ENCODE measurements around the gene CD80. TPM values are rescaled to one million over a fixed set of nuclear protein-coding genes. Genes with fewer than 3 reads are reported as not detected.
"Not testable (repeated sequence)": the region's sequence is repeated elsewhere in the genome, so short reads cannot be mapped to it uniquely, and the experiment has no call there.

The CD80 gene
- total RNA-seq, 1 donor from 2014 or later, result not detected

DNA sequence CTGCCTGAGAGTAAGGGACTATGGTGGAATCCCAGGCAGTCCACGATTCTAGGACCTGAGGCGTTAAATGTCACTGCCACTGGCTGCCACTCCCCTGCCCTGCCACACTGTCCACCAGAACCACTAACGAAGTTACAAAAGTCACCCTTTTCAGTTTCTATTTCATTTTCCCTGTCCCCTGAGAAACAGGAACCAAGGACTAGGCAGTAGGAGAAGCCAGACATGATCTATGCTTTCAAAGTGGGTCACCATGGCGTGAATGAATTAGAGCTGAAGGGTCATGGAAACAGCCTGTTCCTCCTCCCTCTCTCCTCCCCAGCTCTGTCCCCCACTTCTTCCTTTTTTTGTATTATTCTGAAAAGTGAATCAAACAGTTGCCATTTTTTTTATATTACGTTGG lies 10.8 kb upstream of the CD80 start:
- FAIRE-seq (no peak), DNase-seq (ENCODE audit: low read depth) (no peak)
- H3K4me3 ChIP-seq (ENCODE audit: low read depth, low read length), result no peak overlapping the region
- H3K27me3 ChIP-seq (ENCODE audit: control insufficient read depth, insufficient read depth, low read length), result no peaks in the 10 kb centered on the region
- no peaks in the 10 kb centered on the region for H3K36me3 ChIP-seq (ENCODE audit: control insufficient read depth, insufficient read depth, low read length)
- TF ChIP-seq, protein P1, sequence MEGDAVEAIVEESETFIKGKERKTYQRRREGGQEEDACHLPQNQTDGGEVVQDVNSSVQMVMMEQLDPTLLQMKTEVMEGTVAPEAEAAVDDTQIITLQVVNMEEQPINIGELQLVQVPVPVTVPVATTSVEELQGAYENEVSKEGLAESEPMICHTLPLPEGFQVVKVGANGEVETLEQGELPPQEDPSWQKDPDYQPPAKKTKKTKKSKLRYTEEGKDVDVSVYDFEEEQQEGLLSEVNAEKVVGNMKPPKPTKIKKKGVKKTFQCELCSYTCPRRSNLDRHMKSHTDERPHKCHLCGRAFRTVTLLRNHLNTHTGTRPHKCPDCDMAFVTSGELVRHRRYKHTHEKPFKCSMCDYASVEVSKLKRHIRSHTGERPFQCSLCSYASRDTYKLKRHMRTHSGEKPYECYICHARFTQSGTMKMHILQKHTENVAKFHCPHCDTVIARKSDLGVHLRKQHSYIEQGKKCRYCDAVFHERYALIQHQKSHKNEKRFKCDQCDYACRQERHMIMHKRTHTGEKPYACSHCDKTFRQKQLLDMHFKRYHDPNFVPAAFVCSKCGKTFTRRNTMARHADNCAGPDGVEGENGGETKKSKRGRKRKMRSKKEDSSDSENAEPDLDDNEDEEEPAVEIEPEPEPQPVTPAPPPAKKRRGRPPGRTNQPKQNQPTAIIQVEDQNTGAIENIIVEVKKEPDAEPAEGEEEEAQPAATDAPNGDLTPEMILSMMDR (IDR thresholded peaks at IDR 0.05; ENCODE audit: insufficient read depth, low read length, severe bottlenecking), result no peak

GRCh38 chr3:119569156-119569555 lies 9.7 kb upstream of the CD80 start:
- TF ChIP-seq, protein P1 (IDR thresholded peaks at IDR 0.05; ENCODE audit: insufficient read depth, low read length, severe bottlenecking), result no peak
- DNase-seq (ENCODE audit: low read depth), result no peak
- Histone ChIP-seq H3K27me3 (ENCODE audit: control insufficient read depth, insufficient read depth, low read length) (no peaks in the 10 kb centered on the region), H3K4me3 (ENCODE audit: low read depth, low read length) (no peak overlapping the region), H3K36me3 (ENCODE audit: control insufficient read depth, insufficient read depth, low read length) (no peaks in the 10 kb centered on the region)
- FAIRE-seq, result no peak

DNA sequence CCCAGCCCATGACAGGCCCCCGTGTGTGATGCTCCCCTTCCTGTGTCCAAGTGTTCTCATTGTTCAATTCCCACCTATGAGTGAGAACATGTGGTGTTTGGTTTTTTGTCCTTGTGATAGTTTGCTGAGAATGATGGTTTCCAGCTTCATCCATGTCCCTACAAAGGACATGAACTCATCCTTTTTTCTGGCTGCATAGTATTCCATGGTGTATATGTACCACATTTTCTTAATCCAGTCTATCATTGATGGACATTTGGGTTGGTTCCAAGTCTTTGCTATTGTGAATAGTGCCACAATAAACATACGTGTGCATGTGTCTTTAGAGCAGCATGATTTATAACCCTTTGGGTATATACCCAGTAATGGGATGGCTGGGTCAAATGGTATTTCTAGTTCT lies 3.9 kb upstream of the CD80 start:
- H3K36me3 ChIP-seq (ENCODE audit: control insufficient read depth, insufficient read depth, low read length); FAIRE-seq; H3K27me3 ChIP-seq (ENCODE audit: control insufficient read depth, insufficient read depth, low read length); H3K4me3 ChIP-seq (ENCODE audit: low read depth, low read length); DNase-seq (ENCODE audit: low read depth): not testable (repeated sequence)

DNA sequence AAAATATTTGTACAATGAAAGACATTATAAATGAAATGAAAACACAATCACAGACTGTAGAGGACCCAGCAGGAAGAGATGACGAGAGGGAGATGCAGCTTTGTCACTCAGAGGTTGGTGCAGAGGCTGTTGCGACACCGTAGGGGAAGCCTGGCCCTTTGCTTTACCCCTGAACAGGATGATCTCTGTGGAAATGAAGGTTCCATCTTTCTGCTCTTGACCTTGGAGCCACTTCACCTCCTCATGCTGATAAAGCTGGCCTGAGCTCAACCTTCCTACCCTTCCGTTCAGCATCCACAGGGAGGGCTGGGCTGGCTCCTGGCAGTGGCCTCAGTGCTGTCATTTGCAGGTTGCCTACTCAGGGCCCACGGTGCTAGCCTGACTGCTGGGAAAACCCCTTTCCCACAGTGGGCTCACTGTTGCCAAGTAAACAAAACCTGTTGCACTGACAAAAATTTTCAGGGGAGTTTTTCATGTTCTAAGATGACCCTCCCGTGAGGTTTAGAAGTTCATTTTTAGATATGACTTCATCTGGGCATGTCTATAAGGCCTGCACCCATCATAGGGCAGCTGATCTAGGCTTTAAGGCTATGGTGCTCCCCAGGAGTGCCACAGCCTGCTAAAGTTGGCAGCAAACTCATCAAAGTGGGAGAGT lies 3.0 kb upstream of the CD80 start:
- TF ChIP-seq, protein P1 (IDR thresholded peaks at IDR 0.05; ENCODE audit: insufficient read depth, low read length, severe bottlenecking), result no peak
- Histone ChIP-seq H3K4me3 (ENCODE audit: low read depth, low read length) (no peak overlapping the region), H3K27me3 (ENCODE audit: control insufficient read depth, insufficient read depth, low read length) (no peaks in the 10 kb centered on the region), H3K36me3 (ENCODE audit: control insufficient read depth, insufficient read depth, low read length) (no peaks in the 10 kb centered on the region)
- no peak for FAIRE-seq
- DNase-seq (ENCODE audit: low read depth), result no peak

DNA sequence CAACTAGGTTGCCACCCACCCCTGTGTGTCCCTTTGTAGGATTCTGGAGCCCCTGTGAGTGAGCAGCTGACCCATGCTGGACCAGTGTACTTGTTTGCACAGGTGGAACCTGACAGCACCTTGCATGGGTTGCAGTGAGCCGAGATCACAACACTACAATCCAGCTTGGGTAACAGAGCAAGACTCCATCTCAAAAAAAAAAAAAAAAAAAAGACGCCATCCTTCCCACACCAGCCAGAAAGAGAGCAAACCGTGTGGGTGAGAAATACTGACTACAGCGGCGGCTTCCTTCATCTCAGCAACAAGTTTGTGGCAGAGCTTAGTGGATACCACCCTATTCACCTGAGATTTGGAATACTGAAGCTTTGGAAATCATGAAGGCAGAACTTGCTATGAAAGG lies 746 bp upstream of the CD80 start:
- H3K27me3 ChIP-seq (ENCODE audit: control insufficient read depth, insufficient read depth, low read length), result peaks cover 3% of the 10 kb centered on the region
- TF ChIP-seq, protein P1 (IDR thresholded peaks at IDR 0.05; ENCODE audit: insufficient read depth, low read length, severe bottlenecking), result no peak
- H3K4me3 ChIP-seq (ENCODE audit: low read depth, low read length), result no peak overlapping the region
- FAIRE-seq, result peak; percentile 13
- DNase-seq (ENCODE audit: low read depth), result no peak
- H3K36me3 ChIP-seq (ENCODE audit: control insufficient read depth, insufficient read depth, low read length), result no peaks in the 10 kb centered on the region

GRCh38 chr3:119558626-119559317 lies 642 bp downstream of the CD80 start:
- TF ChIP-seq, protein P1 (IDR thresholded peaks at IDR 0.05; ENCODE audit: insufficient read depth, low read length, severe bottlenecking), result no peak
- DNase-seq (ENCODE audit: low read depth) (no peak), FAIRE-seq (no peak)
- Histone ChIP-seq H3K36me3 (ENCODE audit: control insufficient read depth, insufficient read depth, low read length) (no peaks in the 10 kb centered on the region), H3K27me3 (ENCODE audit: control insufficient read depth, insufficient read depth, low read length) (peaks cover 3% of the 10 kb centered on the region), H3K4me3 (ENCODE audit: low read depth, low read length) (no peak overlapping the region)
